Upper lobe of left lung (tissue), 6 donors: ENCODE results near the gene OXGR1. TPM values are rescaled to one million over a fixed set of nuclear protein-coding genes. Genes with fewer than 3 reads are reported as not detected.

Experiments
- ATAC-seq, 2 donors: fragments of 200-7000 bp; cut with Tn5 transposase; one replicate each; pipeline ENCODE4 v1.9.1; 2022; ENCODE audit warnings: mild to moderate bottlenecking in 2 of 2, moderate library complexity in 2 of 2; ENCODE audit not compliant: low FRiP score in 2 of 2
- DNase-seq, 2 donors: peaks; one replicate each; pipeline ENCODE4 v3.0.0-alpha.2; 2019 to 2020
- H3K27ac ChIP-seq, 4 donors: fragments of 200-600 bp; sonication (generic); one replicate each; pipeline ENCODE4 v1.5.1; 2016 to 2019
- H3K27me3 ChIP-seq, 4 donors: fragments of 200-600 bp; sonication (generic); one replicate each; pipeline ENCODE4 v1.5.1; 2017 to 2019
- H3K36me3 ChIP-seq, 4 donors: fragments of 200-600 bp; sonication (generic); one replicate each; pipeline ENCODE4 v1.5.1; 2016 to 2019
- H3K4me1 ChIP-seq, 4 donors: fragments of 200-600 bp; sonication (generic); one replicate each; pipeline ENCODE4 v1.5.1; 2018 to 2019
- H3K4me3 ChIP-seq, 4 donors: fragments of 200-600 bp; sonication (generic); one replicate each; pipeline ENCODE4 v1.5.1; 2017 to 2019; ENCODE audit warnings: mild to moderate bottlenecking in 2 of 4, moderate library complexity in 1 of 4
- H3K9me3 ChIP-seq, 4 donors: fragments of 200-600 bp; sonication (generic); one replicate each; pipeline ENCODE4 v1.5.1; 2018 to 2019
- CTCF ChIP-seq, 6 experiments: fragments of 450-650 bp in 4 of 6; fragments of 200-600 bp in 2 of 6; sonication (generic) in 2 of 6; IDR thresholded peaks; one replicate each; pipeline ENCODE4 v1.5.1; 2016 to 2019; ENCODE audit warnings: antibody characterized with exemption in 6 of 6
- EP300 ChIP-seq, 4 donors: sonication (generic); formaldehyde crosslinking; IDR thresholded peaks; one replicate each; pipeline ENCODE4 v1.5.1; 2017; ENCODE audit warnings: antibody characterized with exemption in 4 of 4, control low read depth in 2 of 4
- POLR2A ChIP-seq, 4 donors: fragments of 450-650 bp; IDR thresholded peaks; one replicate each; pipeline ENCODE4 v1.5.1; 2016 to 2017; ENCODE audit warnings: antibody characterized with exemption in 4 of 4, mild to moderate bottlenecking in 2 of 4
- POLR2AphosphoS5 ChIP-seq, 2 donors: sonication (generic); formaldehyde crosslinking; IDR thresholded peaks; one replicate each; pipeline ENCODE4 v1.5.1; 2017; ENCODE audit warnings: antibody characterized with exemption in 2 of 2
- WGBS, 2 donors: methylation state at CpG; one replicate each; pipeline ENCODE4 v1.1.5; 2017 to 2018; 5-methylcytosine and 5-hydroxymethylcytosine counted together
- total RNA-seq, 6 donors: library from RNA; depleted of rRNA in 4 of 6; stranded (reverse); fragments of >200 nt in 4 of 6; gene quantifications; one replicate each; pipeline versions ENCODE4 v1.1.0 to v1.2.1, GENCODE V29; 2016 to 2021
- donor health status: DM: no; HTN: no; CAD: no; lungs with moderate emphysema.
- donor health status: DM: no; HTN: yes; CAD: no; lungs with severe emphysema.

OXGR1 gene
- total RNA-seq, 6 donors from 2014 or later = 0.15 to 1.2 (median 0.54) TPM; not detected in 1

- TF ChIP-seq EP300 (IDR thresholded peaks at IDR 0.05) (no peak), CTCF (IDR thresholded peaks at IDR 0.05) (peak; percentile 30 to 59 (median 50))
- DNase-seq (no peak), ATAC-seq (no peak)
- H3K36me3 ChIP-seq = no peaks in the 10 kb centered on the region
- H3K27me3 ChIP-seq = no peaks in the 10 kb centered on the region
- no peak overlapping the region for H3K27ac ChIP-seq
- H3K4me3 ChIP-seq = no peak overlapping the region
- H3K9me3 ChIP-seq = no peaks in the 10 kb centered on the region
- 44 to 50% methylated on average over 5 of the region's 5 CpGs for WGBS, 2 donors
- H3K4me1 ChIP-seq = no peaks in the 10 kb centered on the region
Measured at GRCh38 chr13:96958286-96958891, 35.9 kb downstream of the OXGR1 start.

- Histone ChIP-seq H3K4me3 (no peak overlapping the region), H3K27me3 (no peaks in the 10 kb centered on the region), H3K9me3 (no peaks in the 10 kb centered on the region), H3K4me1 (no peaks in the 10 kb centered on the region), H3K27ac (no peak overlapping the region), H3K36me3 (no peaks in the 10 kb centered on the region)
- no peak for TF ChIP-seq POLR2AphosphoS5 (IDR thresholded peaks at IDR 0.05)
- TF ChIP-seq POLR2A (IDR thresholded peaks at IDR 0.05) = no peak
- TF ChIP-seq EP300 (IDR thresholded peaks at IDR 0.05) = no peak
- no peak for TF ChIP-seq CTCF (IDR thresholded peaks at IDR 0.05)
- no peak for ATAC-seq
- DNase-seq = no peak
Measured at GRCh38 chr13:96952595-96952994, 41.7 kb downstream of the OXGR1 start.

GRCh38 chr13:96948127-96948526 is 46.1 kb downstream of the OXGR1 start:
- no peaks in the 10 kb centered on the region for H3K9me3 ChIP-seq
- H3K27me3 ChIP-seq = no peaks in the 10 kb centered on the region
- no peak for ATAC-seq
- no peaks in the 10 kb centered on the region for H3K4me1 ChIP-seq
- H3K36me3 ChIP-seq = no peaks in the 10 kb centered on the region
- TF ChIP-seq EP300 (IDR thresholded peaks at IDR 0.05) (no peak), POLR2AphosphoS5 (IDR thresholded peaks at IDR 0.05) (no peak), POLR2A (IDR thresholded peaks at IDR 0.05) (no peak), CTCF (IDR thresholded peaks at IDR 0.05) (no peak)
- H3K4me3 ChIP-seq = no peak overlapping the region
- 93% methylated on average over 11 of the region's 11 CpGs for WGBS, 2 donors
- no peak overlapping the region for H3K27ac ChIP-seq
- no peak for DNase-seq

- Histone ChIP-seq H3K4me1 (no peaks in the 10 kb centered on the region), H3K27ac (no peak overlapping the region), H3K4me3 (no peak overlapping the region), H3K27me3 (no peaks in the 10 kb centered on the region), H3K36me3 (no peaks in the 10 kb centered on the region), H3K9me3 (no peaks in the 10 kb centered on the region)
- WGBS, 2 donors = 93 to 94% methylated on average over 27 of the region's 27 CpGs
- TF ChIP-seq POLR2AphosphoS5 (IDR thresholded peaks at IDR 0.05) (no peak), CTCF (IDR thresholded peaks at IDR 0.05) (no peak), EP300 (IDR thresholded peaks at IDR 0.05) (no peak)
- ATAC-seq (no peak), DNase-seq (peak in 1 of 2 donors; percentile 17)
Measured at GRCh38 chr13:96947343-96947910, 46.8 kb downstream of the OXGR1 start.

GRCh38 chr13:96946709-96947311 is 47.5 kb downstream of the OXGR1 start:
- Histone ChIP-seq H3K4me3 (no peak overlapping the region), H3K4me1 (no peaks in the 10 kb centered on the region), H3K27me3 (no peaks in the 10 kb centered on the region), H3K9me3 (no peaks in the 10 kb centered on the region), H3K36me3 (no peaks in the 10 kb centered on the region), H3K27ac (no peak overlapping the region)
- no peak for TF ChIP-seq POLR2A (IDR thresholded peaks at IDR 0.05)
- no peak for TF ChIP-seq EP300 (IDR thresholded peaks at IDR 0.05)
- no peak for TF ChIP-seq CTCF (IDR thresholded peaks at IDR 0.05)
- TF ChIP-seq POLR2AphosphoS5 (IDR thresholded peaks at IDR 0.05) = no peak
- WGBS, 2 donors = 77% methylated on average over 10 of the region's 10 CpGs
- no peak for ATAC-seq
- no peak for DNase-seq
